ENCODE data around the gene CENATAC.
A peak's percentile ranks its signal among the peaks of the same experiment; 100 is the strongest.
"Not testable (repeated sequence)": the region's sequence is repeated elsewhere in the genome, so short reads cannot be mapped to it uniquely, and the experiment has no call there.

CENATAC gene

DNA sequence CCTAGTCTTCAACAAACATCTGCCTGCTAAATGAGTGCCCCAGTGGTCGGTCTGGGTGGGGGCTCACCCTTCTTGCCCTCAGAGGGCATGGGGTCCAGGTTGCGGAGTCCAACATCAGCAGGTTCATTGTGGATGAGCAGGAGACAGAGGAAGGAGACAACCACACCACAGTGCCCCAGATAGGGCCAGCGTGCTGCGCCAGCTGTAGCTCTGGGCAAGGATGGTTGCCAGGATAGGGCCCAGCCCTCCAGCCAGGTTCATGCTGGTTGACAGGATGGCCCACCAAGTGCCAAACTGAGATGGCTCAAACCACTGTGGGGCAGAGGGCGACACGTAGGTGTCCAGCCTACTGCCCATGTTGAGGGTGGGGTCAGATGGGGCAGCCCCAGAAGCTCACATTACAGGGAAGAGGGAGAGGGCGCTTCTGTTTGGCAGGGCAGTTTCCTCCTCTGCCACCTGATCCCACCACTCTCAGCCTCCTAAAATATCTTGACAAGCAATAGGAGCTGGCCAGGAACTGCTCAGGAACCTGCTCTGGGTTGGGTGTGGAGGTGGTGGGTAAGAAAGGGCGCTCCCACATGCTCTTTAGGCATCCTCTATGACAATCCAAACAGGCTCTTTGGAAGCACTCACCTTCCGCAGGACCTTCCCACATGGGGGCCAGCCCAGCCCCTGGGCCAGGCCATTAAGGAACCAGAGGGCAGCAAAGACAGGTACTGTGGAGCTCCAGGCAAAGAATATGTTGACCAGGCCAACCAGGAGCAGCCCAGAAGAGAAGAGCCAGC lies 29.8 kb downstream of the CENATAC start:
- no peak for DNase-seq

DNA sequence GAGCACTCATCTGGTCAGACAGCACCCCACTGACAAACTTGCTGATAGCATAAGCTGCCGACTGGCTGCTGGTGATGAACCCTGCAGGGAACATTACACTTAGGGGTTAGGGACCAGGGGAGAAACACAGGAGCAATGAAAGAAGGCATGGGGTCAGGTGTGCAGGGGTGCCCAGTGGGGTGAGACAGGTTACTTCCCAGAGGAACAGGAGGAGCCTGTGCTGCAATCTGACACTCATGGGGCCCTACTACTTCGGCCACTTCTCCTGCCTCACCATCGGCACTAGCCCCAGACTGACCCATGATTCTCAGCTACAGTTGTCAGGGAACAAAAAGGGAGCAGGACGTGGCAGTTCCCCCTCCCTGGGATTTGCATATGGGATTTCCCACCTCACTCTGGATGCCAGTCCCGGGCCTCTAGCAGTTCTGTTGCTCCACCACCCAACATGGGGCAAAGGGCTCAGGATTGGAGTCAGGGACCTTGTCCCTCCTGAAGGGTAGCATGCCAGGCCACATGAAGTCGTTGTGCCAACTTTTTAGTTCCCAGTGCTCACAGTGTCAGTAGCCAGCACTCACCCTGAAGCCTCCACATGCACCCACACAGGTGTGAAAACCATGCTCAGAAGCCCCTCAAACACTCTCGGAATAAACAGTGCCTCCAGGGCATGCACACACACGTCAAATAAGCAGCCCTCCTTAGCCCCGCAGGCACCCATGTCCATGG lies 30.6 kb downstream of the CENATAC start:
- no peak for DNase-seq

DNA sequence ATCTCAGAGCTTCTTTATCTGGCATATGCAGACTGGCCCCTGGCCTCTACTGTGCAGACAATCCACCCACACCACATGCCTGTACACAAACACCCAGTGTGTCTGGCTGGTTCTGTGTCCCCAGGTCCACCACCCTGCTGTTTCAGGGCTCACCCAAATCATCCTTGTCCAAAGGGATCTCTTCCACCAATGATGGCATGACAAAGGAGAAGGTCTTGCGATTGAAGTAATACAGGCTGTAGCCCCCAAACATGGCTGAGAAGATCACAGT lies 31.1 kb downstream of the CENATAC start:
- DNase-seq = no peak

DNA sequence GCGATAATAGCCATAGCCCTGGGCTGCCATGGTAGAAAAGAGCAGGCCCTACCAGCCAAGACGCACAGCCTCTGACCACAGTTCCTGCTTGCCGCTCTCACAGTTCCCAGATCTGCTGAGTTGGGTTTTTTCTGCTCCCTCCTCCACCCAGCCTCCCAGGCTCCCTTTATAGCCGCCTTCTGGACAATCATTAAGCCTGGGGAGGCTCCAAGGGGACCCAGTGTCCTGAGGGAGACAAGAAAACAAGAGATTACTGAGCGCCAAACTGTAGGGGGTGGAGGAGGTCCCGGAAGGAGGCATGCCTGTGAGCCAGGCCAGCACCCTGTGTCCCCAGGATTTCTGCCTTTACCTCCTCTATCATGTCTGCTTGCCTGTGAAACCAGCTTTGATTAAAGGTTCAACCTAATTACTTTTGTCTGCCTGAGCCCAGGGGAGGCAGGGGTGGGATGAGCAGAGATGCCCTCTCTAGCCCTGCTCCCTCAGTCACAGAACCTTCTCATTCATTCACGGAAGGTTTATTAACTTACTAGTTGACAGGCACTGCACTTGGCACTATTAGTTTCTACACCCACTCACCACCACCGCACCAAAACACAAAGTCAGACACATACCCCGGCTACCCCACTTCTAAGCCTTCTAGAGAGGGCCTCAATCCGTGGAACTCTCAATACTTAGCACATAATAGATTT lies 31.5 kb downstream of the CENATAC start:
- no peak for DNase-seq

DNA sequence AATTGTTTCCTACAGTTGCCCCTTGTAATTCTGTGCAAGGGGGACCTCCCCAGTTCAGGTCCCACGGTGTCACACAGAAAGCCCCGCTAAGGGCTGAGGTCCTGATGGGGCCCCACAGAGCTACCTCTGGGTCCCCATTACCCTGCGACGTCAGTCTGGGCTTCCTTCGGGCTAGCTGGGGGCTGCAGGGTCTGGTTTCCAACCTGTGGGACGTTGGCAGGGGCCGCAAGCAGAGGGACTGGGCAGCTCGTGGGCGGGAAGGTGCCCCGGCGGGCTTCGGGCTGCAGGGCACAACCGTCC lies 32.0 kb downstream of the CENATAC start:
- DNase-seq = peak in 1 of 6 experiments; percentile 44

DNA sequence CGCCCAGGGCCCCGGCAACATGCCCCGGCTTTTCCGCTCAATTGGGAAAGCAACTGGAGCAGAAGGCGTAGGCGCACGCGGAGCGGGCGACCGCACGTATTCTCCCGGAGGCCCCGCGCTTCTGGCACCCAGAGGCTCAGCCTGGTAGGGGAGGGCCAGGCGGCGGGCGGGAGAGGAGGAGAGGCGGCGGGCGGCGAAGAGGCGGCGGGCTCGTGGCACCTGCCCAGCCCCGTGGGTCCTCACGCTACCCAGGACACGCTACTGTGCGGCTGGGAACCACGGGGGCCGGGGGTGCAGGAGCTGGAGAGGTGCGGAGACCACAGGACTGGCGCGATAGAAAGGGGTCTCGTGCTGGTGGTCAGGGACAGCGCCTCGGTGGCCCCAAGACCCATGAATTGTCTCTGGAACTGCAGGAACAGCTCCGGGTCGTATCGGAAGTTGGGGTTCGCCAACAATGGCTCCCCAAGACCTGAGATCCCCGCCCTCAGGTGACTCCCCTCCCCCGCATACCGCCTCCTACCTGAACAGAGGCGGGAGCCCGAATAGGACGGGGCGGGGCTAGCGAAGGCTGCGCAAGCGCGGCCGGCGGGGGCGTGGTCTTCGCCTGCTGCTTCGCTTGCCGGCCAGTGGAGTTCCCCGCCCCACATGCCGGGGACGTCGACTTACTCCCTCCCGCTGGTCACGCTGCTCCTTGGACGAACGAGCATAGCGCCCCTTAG lies 32.5 kb downstream of the CENATAC start, which contains the start of gene SLC37A4:
Gene SLC37A4, minus strand, starts transcription at position 549 of the 719 bp plus-strand sequence.
- peak; percentile 95 to 99 (median 96) for DNase-seq

DNA sequence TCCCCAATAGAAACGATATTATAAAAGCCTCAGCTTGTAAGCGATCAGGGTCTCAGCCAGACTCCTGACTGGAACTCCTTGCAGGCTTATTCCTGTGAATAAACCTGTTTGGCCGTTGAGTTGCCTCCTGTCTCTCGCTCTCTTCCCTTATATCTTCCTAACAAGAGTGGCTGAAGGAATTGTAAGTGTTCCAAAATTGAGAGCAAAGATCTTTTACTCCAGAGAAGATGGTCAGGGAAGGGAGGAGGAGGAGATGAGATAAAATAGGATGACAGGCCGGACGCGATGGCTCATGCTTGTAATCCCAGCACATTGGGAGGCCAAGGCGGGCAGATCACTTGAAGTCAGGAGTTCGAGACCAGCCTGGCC lies 34.0 kb downstream of the CENATAC start:
- DNase-seq = no peak

DNA sequence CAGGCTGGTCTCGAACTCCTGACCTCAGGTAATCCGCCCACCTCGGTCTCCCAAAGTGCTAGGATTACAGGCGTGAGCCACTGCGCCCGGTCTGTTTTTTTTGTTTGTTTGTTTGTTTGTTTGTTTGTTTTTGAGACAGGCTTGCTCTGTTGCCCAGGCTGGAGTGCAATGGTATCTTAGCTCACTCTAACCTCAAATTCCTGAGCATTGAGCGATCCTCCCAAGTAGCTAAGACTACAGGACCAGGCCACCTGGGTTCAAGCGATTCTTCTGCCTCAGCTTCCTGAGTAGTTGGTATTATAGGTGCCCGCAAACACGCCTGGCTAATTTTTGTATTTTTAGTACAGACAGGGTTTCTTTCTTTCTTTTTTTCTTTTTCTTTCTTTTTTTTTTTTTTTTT lies 35.5 kb downstream of the CENATAC start:
- DNase-seq = not testable (repeated sequence)

DNA sequence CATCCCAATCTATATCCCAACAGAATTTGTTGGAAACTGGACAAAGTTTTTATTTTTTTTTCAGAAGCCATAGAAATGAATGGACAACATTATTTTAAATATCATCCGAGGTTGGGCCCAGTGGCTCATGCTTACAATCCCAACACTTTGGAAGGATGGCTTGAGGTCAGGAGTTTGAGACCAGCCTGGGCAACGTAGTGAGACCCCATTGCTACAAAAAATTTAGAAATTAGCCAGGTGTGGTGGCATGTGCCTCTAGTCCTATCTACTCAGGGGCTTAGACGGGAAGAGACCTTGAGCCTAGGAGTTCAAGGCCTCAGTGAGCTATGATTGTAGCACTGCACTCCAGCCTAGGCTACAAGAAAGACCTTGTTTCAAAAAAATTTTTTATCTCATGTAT lies 36.9 kb downstream of the CENATAC start:
- DNase-seq = no peak

DNA sequence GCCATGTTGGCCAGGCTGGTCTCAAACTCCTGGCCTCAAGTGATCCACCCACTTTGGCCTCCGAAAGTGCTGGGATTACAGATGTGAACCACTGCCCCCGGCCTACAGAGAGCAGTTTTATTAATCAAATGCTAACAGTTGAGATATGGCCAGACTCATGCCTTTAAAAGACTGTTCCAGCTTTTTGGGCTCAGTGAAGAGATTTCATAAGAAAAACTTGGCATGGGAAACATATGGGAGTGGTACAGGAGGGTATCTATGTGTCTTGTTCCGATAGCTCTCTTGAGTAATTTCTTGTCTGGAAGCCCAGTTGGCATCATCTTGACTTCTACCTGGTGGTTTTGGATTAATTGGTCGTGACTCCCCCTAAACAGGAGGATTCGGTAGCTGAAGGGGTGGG lies 40.9 kb downstream of the CENATAC start:
- no peak for DNase-seq

DNA sequence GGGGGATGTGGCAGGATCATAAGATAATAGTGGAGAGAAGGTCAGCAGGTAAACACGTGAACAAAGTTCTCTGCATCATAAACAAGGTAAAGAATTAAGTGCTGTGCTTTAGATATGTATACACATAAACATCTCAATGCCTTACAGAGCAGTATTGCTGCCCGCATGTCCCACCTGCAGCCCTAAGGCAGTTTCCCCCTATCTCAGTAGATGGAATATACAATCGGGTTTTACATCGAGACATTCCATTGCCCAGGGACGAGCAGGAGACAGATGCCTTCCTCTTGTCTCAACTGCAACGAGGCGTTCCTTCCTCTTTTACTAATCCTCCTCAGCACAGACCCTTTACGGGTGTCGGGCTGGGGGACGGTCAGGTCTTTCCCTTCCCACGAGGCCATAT lies 41.5 kb downstream of the CENATAC start:
- DNase-seq = not testable (repeated sequence)

DNA sequence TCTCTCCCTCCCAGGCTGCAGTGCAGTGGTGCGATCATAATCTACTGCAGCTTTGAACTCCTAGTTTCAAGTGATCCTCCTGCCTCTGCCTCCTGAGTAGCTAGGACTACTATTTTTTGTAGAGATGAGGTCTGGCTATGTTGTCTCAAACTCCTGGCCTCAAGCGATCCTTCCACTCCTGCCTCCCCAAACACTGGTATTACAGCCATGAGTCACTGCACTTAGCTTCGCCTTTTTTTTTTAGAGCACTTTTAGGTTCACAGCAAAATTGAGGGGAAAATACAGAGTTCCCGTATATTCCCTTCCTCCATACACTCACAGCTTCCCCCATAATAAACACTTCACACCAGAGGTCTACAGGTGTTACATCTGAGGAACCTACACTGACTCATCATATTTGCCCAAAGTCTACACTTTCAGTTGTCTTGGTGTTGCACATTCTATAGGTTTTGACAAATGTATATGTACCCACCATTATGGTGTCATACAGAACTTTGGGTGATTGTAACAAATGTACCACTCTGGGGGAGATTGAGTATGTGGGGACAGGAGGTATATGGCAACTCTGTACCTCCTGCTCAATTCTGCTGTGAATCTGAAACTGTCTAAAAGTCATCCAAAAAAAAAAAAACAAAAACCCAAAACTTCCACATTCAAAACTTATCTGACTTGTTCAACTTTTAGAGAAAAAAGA lies 44.0 kb downstream of the CENATAC start:
- DNase-seq = no peak

DNA sequence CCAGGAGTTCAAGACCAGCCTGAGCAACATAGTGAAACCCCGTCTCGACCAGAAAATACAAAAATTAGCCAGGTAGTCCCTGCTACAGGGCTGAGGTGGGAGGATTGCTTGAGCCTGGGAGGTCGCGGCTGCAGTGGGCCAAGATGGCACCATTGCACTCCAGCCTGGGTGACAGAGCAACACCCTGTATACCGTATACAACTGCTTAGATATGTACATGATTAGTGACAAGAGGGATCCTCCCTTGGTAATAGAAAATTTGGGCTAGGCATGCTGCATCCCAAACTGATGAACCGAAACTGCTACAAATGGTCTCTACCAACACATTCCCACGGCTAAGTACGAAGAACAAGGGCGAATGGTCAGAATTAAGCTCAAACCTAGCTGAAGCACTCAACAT lies 45.0 kb downstream of the CENATAC start:
- no peak for DNase-seq

DNA sequence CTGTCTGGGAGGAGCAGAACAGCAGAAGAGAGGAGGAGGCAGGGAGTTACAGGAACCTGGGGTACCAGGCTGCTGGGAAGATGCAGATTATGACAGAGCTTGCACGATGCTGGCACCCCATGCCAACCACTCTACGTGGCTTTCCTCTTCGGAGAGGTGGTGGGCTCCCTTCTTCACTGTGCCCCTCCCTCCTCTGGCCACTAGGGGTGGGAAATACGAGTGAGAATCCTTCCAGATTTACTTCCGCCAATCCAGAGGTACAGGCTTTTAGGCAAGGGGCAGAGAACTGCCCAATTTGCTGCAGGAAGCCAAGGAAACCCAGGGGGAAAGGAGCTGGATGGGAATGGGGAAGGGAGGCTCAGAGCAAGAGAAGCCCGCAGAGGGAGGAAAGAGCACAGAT lies 46.8 kb downstream of the CENATAC start:
- no peak for DNase-seq

DNA sequence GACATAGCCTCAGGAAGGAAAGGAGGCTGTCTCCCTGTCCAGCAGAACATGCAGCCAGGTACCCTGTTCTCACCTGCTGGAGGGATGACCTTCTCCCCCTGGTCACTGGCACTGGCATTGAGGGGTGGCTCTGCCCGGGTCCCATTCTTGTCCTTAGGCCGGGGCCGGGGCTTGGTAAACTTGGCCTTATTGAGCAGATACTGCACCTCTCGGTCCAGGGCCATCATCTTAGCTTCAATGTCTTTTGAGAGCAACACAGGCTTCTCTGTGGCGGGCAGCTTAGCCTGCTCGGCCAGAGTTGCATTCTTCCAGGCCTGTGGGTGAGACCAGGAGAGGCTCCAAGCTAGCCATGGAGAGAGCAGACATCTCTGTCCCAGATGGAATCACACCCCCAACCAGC lies 48.6 kb downstream of the CENATAC start:
- DNase-seq = no peak

DNA sequence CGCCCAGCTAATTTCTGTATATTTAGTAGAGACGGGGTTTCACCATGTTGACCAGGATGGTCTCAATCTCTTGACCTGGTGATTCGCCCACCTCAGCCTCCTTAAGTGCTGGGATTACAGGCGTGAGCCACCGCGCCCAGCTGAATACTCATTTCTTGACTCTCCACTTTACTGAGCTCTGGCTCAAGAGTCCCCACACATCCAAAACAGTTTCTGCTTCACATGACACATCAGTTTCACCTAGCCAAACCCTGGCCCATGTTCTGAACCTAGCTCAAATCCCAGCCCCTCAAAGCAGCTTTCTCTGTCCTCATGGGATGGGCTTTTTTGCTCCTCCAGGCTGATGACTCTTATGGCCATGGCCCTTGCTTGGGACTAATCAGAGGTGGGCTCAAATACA lies 49.3 kb downstream of the CENATAC start:
- DNase-seq = no peak

DNA sequence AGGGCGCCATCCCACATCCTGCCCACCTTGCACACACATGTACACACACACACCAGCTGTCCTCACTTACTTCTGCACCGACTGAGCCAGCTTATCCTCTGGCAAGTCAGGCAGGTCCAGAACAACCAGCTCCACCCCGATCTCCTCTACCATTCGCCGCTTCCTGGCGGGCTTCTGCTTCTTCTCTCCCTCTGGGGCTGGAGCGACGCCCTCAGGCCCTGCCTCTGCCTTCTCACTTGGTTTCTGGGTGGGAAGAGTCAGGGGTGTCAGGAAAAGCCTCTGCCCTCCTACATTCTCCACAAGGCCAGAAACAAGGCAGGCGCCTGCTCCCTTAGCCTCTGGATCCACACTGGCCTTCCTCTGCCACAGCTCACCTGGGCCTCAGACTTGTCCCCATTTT lies 50.7 kb downstream of the CENATAC start:
- no peak for DNase-seq

DNA sequence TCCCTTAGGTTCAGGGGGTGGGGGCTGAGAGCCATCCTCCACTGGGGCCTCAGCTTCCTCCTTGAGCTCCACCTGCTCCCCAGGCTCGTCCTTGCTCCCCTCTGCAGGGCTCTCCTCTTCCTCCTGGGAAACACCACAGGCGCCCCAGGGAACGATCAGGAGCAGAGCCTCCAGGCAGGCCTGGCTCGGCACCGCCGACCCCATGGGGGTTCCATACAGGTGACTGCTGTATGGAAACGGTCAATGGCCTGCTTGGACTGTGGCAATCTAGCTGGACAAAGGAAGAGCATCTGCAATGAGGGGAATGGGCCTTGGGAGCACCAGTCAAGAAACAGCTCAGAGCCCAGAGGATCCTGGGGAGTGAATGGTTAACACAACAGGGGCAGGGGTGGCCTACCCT lies 51.1 kb downstream of the CENATAC start:
- no peak for DNase-seq

DNA sequence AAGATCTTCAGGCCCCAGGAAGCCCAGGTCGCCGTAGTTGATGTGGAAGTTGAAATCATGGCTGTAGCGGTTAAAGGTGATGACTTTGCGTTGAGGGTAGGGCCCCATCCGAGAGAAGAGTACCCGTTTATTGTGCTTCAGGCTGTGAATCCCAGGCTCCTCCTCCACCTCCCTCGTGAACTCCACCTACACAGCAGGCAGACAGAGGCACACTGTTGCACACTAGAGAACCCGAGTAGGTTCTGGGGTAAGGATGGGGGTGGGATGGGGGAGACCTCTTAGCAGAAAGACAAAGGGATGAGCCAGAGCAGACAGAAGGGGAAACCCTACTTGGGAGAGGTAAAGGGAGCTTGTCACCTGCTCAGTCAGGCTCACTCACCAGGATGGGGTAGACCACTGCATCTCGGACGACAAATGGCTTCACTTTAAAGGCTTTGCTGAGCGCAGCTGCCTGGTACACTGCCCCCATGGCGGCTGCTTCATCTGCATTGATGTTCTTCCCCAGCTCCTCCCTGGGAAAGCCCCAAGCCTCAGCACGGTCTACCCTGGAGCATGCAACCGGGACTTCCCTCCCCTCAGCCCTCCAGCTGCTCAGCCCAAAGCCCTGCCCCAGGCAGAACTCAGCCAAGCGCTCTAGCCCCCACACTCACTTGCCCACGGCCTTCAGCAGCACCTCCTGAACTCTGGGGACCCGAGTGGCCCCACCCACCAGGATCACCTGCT lies 53.7 kb downstream of the CENATAC start:
- DNase-seq = no peak

DNA sequence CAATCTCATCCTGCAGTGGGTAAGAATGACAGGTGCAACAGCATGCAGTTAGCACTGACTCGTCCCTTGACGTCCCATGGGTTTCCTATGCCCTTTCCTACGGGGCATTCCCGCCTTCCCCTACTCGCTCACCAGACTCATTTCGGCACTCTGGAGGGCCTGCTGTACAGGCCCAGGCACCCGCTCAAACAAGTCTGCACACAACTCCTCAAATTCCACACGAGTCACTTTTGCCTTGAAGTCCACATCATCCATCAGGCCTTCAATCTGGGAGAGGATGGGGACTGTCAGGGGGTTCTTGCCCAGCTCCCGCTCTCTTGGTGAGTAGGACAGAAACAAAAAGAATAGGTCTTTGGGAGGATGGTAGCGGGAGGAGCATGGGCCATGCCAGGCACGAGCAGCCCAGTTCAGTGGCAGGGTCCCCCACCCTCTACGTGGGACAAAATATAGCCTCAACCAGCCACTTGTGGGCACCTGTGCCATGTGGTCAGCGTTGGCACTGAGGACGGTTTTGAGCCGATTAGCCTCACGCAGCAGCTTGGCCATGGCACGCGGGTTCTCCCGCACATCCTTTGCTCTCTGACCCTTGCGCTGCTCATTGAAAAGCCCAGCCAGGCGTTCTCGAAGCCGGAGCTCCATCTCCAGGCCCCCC lies 54.4 kb downstream of the CENATAC start:
- DNase-seq = no peak

DNA sequence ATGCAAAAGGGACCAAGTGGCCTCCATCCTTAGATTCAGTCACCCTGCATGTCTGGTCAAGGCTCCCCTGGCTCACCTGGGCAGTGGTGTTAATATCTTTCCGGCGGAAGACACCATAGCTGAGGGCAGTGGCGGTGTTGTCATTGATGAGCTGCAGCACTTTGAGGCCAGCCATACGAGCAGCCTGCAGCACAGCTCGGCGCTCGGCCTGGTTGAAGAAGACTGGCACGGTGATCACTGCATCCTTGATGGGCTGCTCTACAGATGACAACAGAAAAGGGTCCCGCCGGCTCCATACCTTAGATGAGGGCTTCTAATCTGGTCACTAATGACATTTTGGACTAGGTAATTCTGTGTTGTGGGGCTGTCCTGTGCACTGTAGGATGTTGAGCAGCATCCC lies 56.5 kb downstream of the CENATAC start:
- DNase-seq = no peak

DNA sequence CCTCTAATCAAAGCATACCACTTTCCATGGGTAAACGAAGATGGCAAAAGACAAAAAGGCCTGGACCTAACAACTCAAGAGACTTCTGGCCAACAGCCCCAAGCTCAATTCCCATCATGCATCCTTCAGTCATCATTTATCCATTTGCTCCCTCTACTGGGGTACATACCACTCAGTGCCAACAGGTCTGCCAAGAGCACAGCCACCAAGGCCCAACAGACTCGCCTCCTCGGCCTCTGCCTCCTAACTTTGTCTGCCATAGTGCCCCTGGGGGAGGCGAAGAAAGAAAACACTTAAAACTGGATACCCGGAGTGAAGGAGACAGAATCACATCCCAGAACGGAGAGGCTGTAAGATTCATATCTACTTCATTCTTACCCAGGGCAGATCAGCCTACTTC lies 58.0 kb downstream of the CENATAC start:
- DNase-seq = peak in 1 of 6 experiments; percentile 4

All from stimulated activated naive CD4-positive, alpha-beta T cell (primary cell).